Smooth muscle cell (in vitro differentiated cells): Measurements from ENCODE around the gene PHIP. TPM values are rescaled to one million over a fixed set of nuclear protein-coding genes. Genes with fewer than 3 reads are reported as not detected.

Source experiments
- polyA plus RNA-seq: library from polyadenylated mRNA; unstranded; fragments of >200 nt; fragmentation: Nextera tagmentation; extraction: Ambion mirVana; gene quantifications from 2 replicates; pipeline ENCODE4 v1.2.1, GENCODE V29; 2016
- total RNA-seq: library from RNA; depleted of rRNA; stranded (reverse); fragments of >200 nt; gene quantifications from 2 replicates; pipeline ENCODE4 v1.2.3, GENCODE V29; 2014

PHIP gene
- total and polyA plus RNA-seq, 2 experiments from 2014 or later = 7.8 to 32.6 TPM

Other genes with a start within 250 kb of the PHIP start
- gene IRAK1BP1, start 210.7 kb downstream of the PHIP start, total RNA-seq = 1.3 and 1.7 TPM in 2 replicates
- gene IRAK1BP1, start 210.7 kb downstream of the PHIP start, polyA plus RNA-seq = 1.8 and 2.3 TPM in 2 replicates
- gene HMGN3, start 156.4 kb upstream of the PHIP start, total RNA-seq = 75.4 and 94.2 TPM in 2 replicates
- 108 and 124 TPM in 2 replicates for gene HMGN3, start 156.4 kb upstream of the PHIP start, polyA plus RNA-seq